HEK293 (cell line): ENCODE results near the gene HIBCH.
"Not testable (repeated sequence)": the region's sequence is repeated elsewhere in the genome, so short reads cannot be mapped to it uniquely, and the experiment has no call there.

ENCODE experiments used
- CTCF ChIA-PET: fragments of 350-600 bp; formaldehyde crosslinking; extraction: SDS; loops from one replicate; lab custom pipeline; 2021; ENCODE audit warnings: antibody characterized with exemption; lab: Yijun Ruan, JAX
- POLR2A ChIA-PET: fragments of 300-600 bp; formaldehyde crosslinking; extraction: SDS; loops from one replicate; lab custom pipeline; 2020; ENCODE audit warnings: antibody characterized with exemption, inconsistent platforms; lab: Yijun Ruan, JAX
- H3K27ac ChIP-seq: fragments of 200-500 bp; sonication (Bioruptor generic); 2 replicates; pipeline ENCODE4 v1.5.1; 2014; ENCODE audit warnings: low read depth, low read length, control low read depth, inconsistent platforms; ENCODE audit errors: extremely low read depth
- H3K36me3 ChIP-seq, 2 experiments: fragments of 200-500 bp in 1 of 2; sonication (Bioruptor generic) in 1 of 2; 1 replicate in 1 of 2; 2 replicates in 1 of 2; pipeline ENCODE4 v1.5.1; 2014 to 2017; ENCODE audit warnings: inconsistent platforms in 2 of 2, low read length in 2 of 2; ENCODE audit not compliant: control insufficient read depth in 2 of 2, insufficient read depth in 1 of 2
- H3K4me1 ChIP-seq: fragments of 200-500 bp; sonication (Bioruptor generic); 2 replicates; pipeline ENCODE4 v1.5.1; 2014; ENCODE audit warnings: mild to moderate bottlenecking, low read length, inconsistent platforms; ENCODE audit not compliant: control insufficient read depth, insufficient read depth
- H3K4me3 ChIP-seq: 2 replicates; pipeline ENCODE4 v1.5.1; 2011; ENCODE audit warnings: low read depth, mild to moderate bottlenecking, control low read depth, low read length, moderate library complexity
- H3K9me3 ChIP-seq: fragments of 200-500 bp; sonication (Bioruptor generic); 2 replicates; pipeline ENCODE4 v1.5.1; 2014; ENCODE audit warnings: low read depth, low read length, inconsistent platforms; ENCODE audit not compliant: control insufficient read depth, insufficient read depth
- BCL11A ChIP-seq: fragments of 450-650 bp; formaldehyde crosslinking; IDR thresholded peaks from 2 replicates; pipeline ENCODE4 v1.5.1; 2016; ENCODE audit warnings: low read depth, missing biosample characterization, missing genetic modification characterization
- KLF1 ChIP-seq: fragments of 450-650 bp; formaldehyde crosslinking; IDR thresholded peaks from 2 replicates; pipeline ENCODE4 v1.5.1; 2016; ENCODE audit warnings: missing biosample characterization, missing genetic modification characterization
- SP2 ChIP-seq: fragments of 450-650 bp; formaldehyde crosslinking; IDR thresholded peaks from 2 replicates; pipeline ENCODE4 v1.5.1; 2016; ENCODE audit warnings: missing biosample characterization, missing genetic modification characterization
- ZBTB21 ChIP-seq: fragments of 450-650 bp; formaldehyde crosslinking; IDR thresholded peaks from 2 replicates; pipeline ENCODE4 v1.5.1; 2017; ENCODE audit warnings: missing biosample characterization, missing genetic modification characterization
- ZBTB48 ChIP-seq: fragments of 450-650 bp; formaldehyde crosslinking; IDR thresholded peaks from 2 replicates; pipeline ENCODE4 v1.5.1; 2016; ENCODE audit warnings: missing biosample characterization, missing genetic modification characterization
- ZFP3 ChIP-seq: fragments of 450-650 bp; formaldehyde crosslinking; IDR thresholded peaks from 2 replicates; pipeline ENCODE4 v1.5.1; 2016; ENCODE audit warnings: low read depth, missing biosample characterization, missing genetic modification characterization
- ZNF114 ChIP-seq: fragments of 450-650 bp; formaldehyde crosslinking; IDR thresholded peaks from 2 replicates; pipeline ENCODE4 v1.5.0; 2017; ENCODE audit warnings: missing biosample characterization, missing genetic modification characterization
- ZNF133 ChIP-seq: fragments of 450-650 bp; formaldehyde crosslinking; IDR thresholded peaks from 2 replicates; pipeline ENCODE4 v1.5.1; 2016; ENCODE audit warnings: missing biosample characterization, missing genetic modification characterization
- ZNF146 ChIP-seq: fragments of 450-650 bp; formaldehyde crosslinking; IDR thresholded peaks from 2 replicates; pipeline ENCODE4 v1.5.1; 2016; ENCODE audit warnings: missing biosample characterization, missing genetic modification characterization
- ZNF366 ChIP-seq: fragments of 450-650 bp; formaldehyde crosslinking; conservative IDR thresholded peaks from 2 replicates; pipeline ENCODE4 v1.5.1; 2016; ENCODE audit warnings: missing biosample characterization, missing genetic modification characterization
- ZNF629 ChIP-seq: fragments of 450-650 bp; formaldehyde crosslinking; IDR thresholded peaks from 2 replicates; pipeline ENCODE4 v1.5.1; 2017; ENCODE audit warnings: missing biosample characterization, missing genetic modification characterization
- ZNF785 ChIP-seq: fragments of 450-650 bp; formaldehyde crosslinking; IDR thresholded peaks from 2 replicates; pipeline ENCODE4 v1.5.1; 2016; ENCODE audit warnings: missing biosample characterization, missing genetic modification characterization
- TF ChIP-seq, protein P1 (sequence below): fragments of 450-650 bp; formaldehyde crosslinking; IDR thresholded peaks from 2 replicates; pipeline ENCODE4 v1.5.1; 2017; ENCODE audit warnings: missing biosample characterization, missing genetic modification characterization
- TF ChIP-seq, protein P2 (sequence below): fragments of 450-650 bp; formaldehyde crosslinking; IDR thresholded peaks from 2 replicates; pipeline ENCODE4 v1.5.1; 2016; ENCODE audit warnings: missing biosample characterization, missing genetic modification characterization

Gene HIBCH

GRCh38 chr2:190235101-190235500 is 84.5 kb downstream of the HIBCH start:
- H3K9me3 ChIP-seq, result no peaks in the 10 kb centered on the region
- H3K4me3 ChIP-seq, result no peak overlapping the region
- TF ChIP-seq ZFP3 (tag by site-specific recombination), result no peak
- TF ChIP-seq, protein P1, sequence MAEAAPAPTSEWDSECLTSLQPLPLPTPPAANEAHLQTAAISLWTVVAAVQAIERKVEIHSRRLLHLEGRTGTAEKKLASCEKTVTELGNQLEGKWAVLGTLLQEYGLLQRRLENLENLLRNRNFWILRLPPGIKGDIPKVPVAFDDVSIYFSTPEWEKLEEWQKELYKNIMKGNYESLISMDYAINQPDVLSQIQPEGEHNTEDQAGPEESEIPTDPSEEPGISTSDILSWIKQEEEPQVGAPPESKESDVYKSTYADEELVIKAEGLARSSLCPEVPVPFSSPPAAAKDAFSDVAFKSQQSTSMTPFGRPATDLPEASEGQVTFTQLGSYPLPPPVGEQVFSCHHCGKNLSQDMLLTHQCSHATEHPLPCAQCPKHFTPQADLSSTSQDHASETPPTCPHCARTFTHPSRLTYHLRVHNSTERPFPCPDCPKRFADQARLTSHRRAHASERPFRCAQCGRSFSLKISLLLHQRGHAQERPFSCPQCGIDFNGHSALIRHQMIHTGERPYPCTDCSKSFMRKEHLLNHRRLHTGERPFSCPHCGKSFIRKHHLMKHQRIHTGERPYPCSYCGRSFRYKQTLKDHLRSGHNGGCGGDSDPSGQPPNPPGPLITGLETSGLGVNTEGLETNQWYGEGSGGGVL (tag by site-specific recombination), result no peak
- no peak for TF ChIP-seq ZNF629
- no peak for TF ChIP-seq ZNF785 (tag by site-specific recombination)
- TF ChIP-seq, protein P2, sequence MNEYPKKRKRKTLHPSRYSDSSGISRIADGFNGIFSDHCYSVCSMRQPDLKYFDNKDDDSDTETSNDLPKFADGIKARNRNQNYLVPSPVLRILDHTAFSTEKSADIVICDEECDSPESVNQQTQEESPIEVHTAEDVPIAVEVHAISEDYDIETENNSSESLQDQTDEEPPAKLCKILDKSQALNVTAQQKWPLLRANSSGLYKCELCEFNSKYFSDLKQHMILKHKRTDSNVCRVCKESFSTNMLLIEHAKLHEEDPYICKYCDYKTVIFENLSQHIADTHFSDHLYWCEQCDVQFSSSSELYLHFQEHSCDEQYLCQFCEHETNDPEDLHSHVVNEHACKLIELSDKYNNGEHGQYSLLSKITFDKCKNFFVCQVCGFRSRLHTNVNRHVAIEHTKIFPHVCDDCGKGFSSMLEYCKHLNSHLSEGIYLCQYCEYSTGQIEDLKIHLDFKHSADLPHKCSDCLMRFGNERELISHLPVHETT (tag by site-specific recombination), result no peak
- TF ChIP-seq ZBTB48 (tag by site-specific recombination), result no peak
- no peak for TF ChIP-seq ZBTB21 (tag by site-specific recombination)
- TF ChIP-seq ZNF366 (tag by site-specific recombination), result no peak
- no peak for TF ChIP-seq ZNF114
- TF ChIP-seq ZNF133 (tag by site-specific recombination), result no peak
- TF ChIP-seq BCL11A, result no peak
- H3K4me1 ChIP-seq, result no peaks in the 10 kb centered on the region
- POLR2A ChIA-PET, result no interaction called here
- CTCF ChIA-PET, result no interaction called here
- no peak overlapping the region for H3K27ac ChIP-seq
- H3K36me3 ChIP-seq, result peaks cover 0 to 16% of the 10 kb centered on the region in 2 experiments; a peak in 2 of 3 replicates

- H3K9me3 ChIP-seq, H3K4me1 ChIP-seq, POLR2A ChIA-PET, H3K27ac ChIP-seq, CTCF ChIA-PET, H3K4me3 ChIP-seq: not testable (repeated sequence)
- H3K36me3 ChIP-seq, result peaks cover 6 to 24% of the 10 kb centered on the region in 2 experiments
These were observed 95.6 kb downstream of the HIBCH start for GRCh38 chr2:190223989-190224388.

- peak; percentile 85 for TF ChIP-seq ZNF146 (tag by site-specific recombination)
- H3K27ac ChIP-seq, H3K4me1 ChIP-seq, CTCF ChIA-PET, POLR2A ChIA-PET, H3K9me3 ChIP-seq, H3K4me3 ChIP-seq: not testable (repeated sequence)
- H3K36me3 ChIP-seq, result peaks cover 6 to 29% of the 10 kb centered on the region in 2 experiments
These were observed 96.9 kb downstream of the HIBCH start for GRCh38 chr2:190222745-190223144.

GRCh38 chr2:190221429-190221828 is 98.2 kb downstream of the HIBCH start:
- H3K27ac ChIP-seq, result no peak overlapping the region
- POLR2A ChIA-PET, result no interaction called here
- H3K9me3 ChIP-seq, result no peaks in the 10 kb centered on the region
- peaks cover 4% of the 10 kb centered on the region for H3K4me1 ChIP-seq
- peaks cover 6 to 29% of the 10 kb centered on the region in 2 experiments for H3K36me3 ChIP-seq
- no peak overlapping the region for H3K4me3 ChIP-seq
- TF ChIP-seq SP2 (tag by site-specific recombination) (no peak), KLF1 (tag by site-specific recombination) (peak; percentile 29; the same call in 1 of the 2 replicates)
- TF ChIP-seq, all 188 proteins: peak for 1
- CTCF ChIA-PET, result no interaction called here
